Ureter (tissue), 1 donor: ENCODE data around the gene CCDC14. TPM values are rescaled to one million over a fixed set of nuclear protein-coding genes. Genes with fewer than 3 reads are reported as not detected.
"Not testable (repeated sequence)": the region's sequence is repeated elsewhere in the genome, so short reads cannot be mapped to it uniquely, and the experiment has no call there.

Experiments used
- DNase-seq: peaks from one replicate; pipeline ENCODE4 v3.0.0-alpha.2; 2020; ENCODE audit warnings: low spot score
- total RNA-seq: library from RNA; stranded (reverse); gene quantifications from one replicate; pipeline ENCODE4 v1.2.4, GENCODE V29; 2023
- donor health status: DM: yes; HTN: yes; CAD: no.

The CCDC14 gene
- total RNA-seq, 1 donor from 2014 or later, result 52.0 TPM

- not testable (repeated sequence) for DNase-seq
Measured at GRCh38 chr3:123964793-123965192, 3.8 kb upstream of the CCDC14 start.

GRCh38 chr3:123961508-123961856 is 453 bp upstream of the CCDC14 start:
- DNase-seq, result no peak

- no peak for DNase-seq
Measured at GRCh38 chr3:123953735-123954134, 7.3 kb downstream of the CCDC14 start.

- DNase-seq, result no peak
Measured at GRCh38 chr3:123952844-123953520, 8.0 kb downstream of the CCDC14 start.

- no peak for DNase-seq
Measured at GRCh38 chr3:123951522-123952447, 9.2 kb downstream of the CCDC14 start.

- no peak for DNase-seq
Measured at GRCh38 chr3:123949641-123950040, 11.4 kb downstream of the CCDC14 start.

- DNase-seq, result no peak
Measured at GRCh38 chr3:123948449-123948848, 12.6 kb downstream of the CCDC14 start.

- DNase-seq, result no peak
Measured at GRCh38 chr3:123947482-123947881, 13.5 kb downstream of the CCDC14 start.

GRCh38 chr3:123941542-123941941 is 19.5 kb downstream of the CCDC14 start:
- no peak for DNase-seq

GRCh38 chr3:123941121-123941520 is 19.9 kb downstream of the CCDC14 start:
- no peak for DNase-seq

GRCh38 chr3:123939706-123940105 is 21.3 kb downstream of the CCDC14 start:
- DNase-seq, result no peak

- DNase-seq, result no peak
Measured at GRCh38 chr3:123936400-123936799, 24.6 kb downstream of the CCDC14 start.

GRCh38 chr3:123935830-123936229 is 25.2 kb downstream of the CCDC14 start:
- DNase-seq, result no peak

GRCh38 chr3:123934250-123934649 is 26.8 kb downstream of the CCDC14 start:
- DNase-seq, result no peak

GRCh38 chr3:123930445-123930844 is 30.6 kb downstream of the CCDC14 start:
- no peak for DNase-seq

- DNase-seq, result no peak
Measured at GRCh38 chr3:123929325-123929724, 31.7 kb downstream of the CCDC14 start.

GRCh38 chr3:123926396-123926795 is 34.6 kb downstream of the CCDC14 start:
- DNase-seq, result no peak

GRCh38 chr3:123920868-123921267 is 40.2 kb downstream of the CCDC14 start:
- no peak for DNase-seq

- no peak for DNase-seq
Measured at GRCh38 chr3:123920383-123920782, 40.6 kb downstream of the CCDC14 start.

- no peak for DNase-seq
Measured at GRCh38 chr3:123919353-123919752, 41.7 kb downstream of the CCDC14 start.

- DNase-seq, result no peak
Measured at GRCh38 chr3:123914829-123915228, 46.2 kb downstream of the CCDC14 start.

- no peak for DNase-seq
Measured at GRCh38 chr3:123909785-123910184, 51.2 kb downstream of the CCDC14 start.

- DNase-seq, result no peak
Measured at GRCh38 chr3:123907720-123908119, 53.3 kb downstream of the CCDC14 start.
